HG03097 (cell line): ENCODE data around the gene LMTK2.

Experiments
- ATAC-seq: cut with Tn5 transposase; IDR thresholded peaks from one replicate; pipeline ENCODE4 v1.9.1; 2021; ENCODE audit not compliant: unreplicated experiment, low FRiP score

LMTK2 gene

DNA sequence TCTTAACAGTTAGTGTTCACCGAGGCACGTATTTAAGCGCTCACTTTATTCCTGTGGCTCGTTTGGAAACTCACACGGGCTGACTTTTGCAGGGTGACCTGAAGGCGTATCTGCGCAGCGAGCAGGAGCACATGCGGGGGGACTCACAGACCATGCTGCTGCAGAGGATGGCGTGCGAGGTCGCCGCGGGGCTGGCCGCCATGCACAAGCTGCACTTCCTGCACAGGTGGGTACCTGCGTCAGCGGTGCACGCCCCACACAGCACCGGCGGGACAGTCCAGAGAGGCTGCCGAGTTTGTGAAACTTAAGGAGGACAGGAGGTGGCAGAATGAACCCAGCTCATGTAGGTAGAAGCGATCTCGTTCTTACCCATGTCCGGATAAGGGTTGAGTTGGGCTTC is 64.8 kb downstream of the LMTK2 start:
- ATAC-seq, result no peak

DNA sequence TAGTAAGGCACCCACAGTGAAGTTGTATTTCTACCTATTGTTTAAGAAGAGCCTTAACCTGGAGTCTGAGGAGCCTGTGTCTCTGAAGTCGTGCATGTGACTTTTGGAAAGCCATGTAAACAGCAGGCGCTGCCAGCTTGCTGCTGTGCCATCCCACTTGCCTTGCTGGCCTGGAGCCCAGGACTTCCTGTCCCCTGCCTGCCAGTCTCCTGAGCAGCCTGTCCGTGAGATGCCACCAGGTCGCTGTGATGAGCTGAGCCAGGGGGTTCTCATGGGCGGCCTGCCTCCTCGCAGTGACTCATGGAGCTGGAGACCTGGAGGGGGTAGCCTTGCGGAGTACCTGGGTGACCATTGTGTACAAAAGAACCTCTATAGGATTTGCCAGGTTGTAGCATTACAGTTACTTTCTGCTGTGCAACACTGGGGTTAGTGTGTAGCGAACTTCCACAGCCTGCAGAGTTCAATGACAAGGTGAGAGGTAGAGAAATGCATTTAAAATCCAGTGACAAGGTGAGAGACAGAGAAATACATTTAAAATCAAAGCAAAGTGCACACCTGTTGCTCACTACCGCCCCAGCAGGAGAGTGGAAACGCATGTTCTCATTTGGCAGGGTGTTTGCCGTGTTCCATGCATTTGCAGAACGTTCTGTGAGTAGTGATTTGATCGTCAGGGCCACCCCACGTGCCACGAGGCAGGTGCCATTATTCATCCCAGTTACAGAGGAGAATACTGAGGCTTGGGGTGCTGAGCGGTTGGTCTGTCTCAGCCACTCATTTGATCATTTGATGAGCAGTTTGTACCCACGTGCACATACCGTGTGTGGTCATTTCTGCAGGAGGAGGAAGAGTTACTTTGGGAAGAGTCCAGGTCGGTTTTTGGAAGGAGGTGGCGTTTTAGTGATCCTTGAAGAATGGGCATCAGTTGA is 67.9 kb downstream of the LMTK2 start:
- no peak for ATAC-seq

DNA sequence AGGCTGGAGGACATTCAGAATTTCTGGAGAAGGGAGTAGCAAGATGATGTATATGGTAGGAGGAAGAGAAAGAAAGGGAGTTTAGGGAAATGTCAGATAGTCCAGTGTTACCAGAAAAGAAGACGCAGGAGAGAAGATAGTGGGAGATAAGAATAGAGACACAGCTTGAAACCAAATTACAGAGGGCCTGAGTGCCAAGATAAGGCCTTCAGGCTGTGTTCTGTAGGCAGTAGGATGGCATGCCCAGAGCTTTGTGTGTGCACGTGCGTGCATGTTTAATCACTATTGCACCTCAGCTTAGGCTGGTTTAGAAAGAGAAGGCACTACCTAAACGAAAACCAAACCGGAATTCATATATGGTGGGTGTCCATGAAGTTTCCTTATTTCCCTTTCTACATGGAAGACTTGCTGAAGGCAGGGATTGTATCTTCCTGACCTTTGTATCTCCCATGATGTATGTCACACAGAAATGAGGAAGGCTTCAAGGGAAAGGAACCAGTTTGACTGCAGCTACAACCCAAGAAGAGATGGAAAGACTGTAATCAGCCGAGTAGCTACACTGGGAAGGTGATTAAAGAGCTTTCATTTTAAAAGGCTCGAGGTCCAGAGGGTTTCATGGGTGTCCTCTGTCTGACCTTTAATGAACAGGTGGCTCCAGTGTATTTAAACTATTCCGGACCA is 68.7 kb downstream of the LMTK2 start:
- ATAC-seq, result no peak

DNA sequence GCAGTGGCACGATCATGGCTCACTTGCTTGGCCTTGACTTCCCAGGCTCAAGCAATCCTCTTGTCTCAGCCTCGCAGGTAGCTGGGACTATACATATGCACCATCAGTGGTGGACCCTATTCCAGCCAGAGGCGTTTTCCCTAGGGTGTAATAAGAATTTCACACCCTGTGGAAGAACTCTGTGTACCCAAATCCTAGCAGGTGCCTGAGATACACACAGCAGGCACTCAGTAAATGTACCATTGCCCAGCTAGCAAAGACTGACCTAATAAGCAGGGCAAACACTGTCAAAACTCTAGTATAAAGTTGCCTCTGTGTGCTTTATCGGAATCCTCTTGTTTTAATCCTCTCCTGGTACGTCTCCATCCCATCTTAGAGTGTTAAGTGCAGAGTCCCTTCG is 70.9 kb downstream of the LMTK2 start:
- no peak for ATAC-seq

DNA sequence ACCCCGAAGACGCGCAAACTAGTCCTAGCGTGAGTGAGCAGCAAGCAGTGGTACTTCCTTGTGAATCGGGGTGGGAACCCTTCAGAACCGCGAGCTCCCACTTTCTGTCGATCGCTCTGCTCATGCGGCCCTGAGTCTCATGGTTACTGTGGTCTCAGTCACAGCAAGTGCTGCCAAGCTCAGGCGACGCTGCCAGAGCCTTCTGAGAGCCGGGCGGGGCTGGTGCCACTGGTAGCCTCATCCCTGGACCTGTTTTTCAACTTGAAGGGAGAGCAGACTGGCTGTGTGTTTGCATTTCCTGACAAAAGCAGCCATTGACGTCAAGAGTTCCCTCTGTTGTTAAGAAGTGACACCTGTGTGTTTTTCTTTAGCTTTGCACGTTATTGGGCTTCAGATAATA is 71.7 kb downstream of the LMTK2 start:
- no peak for ATAC-seq

DNA sequence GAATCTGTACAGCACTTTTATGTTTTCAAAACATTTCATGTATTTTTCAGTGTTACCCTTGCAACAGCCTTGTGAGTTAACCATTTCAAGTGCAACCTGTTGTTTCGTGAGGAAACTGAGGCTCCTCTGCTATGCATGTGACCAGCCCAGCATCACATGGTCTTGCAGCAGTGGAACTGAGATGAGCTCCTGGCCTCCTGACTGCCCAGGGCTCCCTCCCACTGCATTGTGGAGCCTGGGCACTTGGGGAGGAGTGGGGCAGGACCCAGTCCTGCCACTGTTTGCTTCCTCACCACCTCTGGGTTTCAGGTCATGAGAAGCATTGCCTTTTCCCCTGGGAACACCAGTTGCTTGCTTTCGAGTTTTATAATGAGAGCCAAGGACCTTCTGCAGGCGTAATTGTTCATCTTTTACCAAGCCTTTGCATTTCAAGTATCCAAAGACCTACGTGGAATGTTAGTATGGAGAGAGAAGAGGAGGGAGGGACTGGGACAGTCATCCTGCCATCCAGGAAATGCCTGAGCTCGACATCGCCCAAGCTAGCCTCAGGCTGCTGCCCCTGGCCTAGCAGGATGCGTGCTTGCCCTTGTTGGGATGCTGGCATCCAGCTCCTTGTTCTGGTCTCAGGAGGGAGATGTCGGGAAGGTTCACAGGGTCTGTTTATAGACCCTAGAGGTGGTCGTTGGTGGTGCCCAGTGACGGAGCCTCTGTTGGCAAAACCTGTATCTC is 72.3 kb downstream of the LMTK2 start:
- no peak for ATAC-seq

DNA sequence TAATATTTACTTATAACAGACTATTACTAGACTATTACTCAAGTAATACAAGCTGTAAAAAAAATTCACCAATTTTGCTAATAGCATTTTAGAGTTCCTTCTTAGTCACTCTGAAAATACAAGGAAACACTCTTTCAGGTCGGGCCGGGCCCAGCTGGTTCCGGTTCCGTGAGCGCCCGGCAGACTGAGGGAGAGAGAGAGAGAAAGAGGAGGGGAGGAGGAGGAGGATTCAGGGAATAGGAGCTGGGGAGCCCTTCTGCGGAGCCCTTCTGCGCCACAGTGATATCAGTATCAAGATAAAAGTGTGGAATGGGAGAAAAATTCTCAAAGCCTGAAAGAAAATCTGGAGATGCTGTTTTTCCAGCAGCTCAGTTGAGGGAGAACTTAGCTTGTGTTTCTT is 74.1 kb downstream of the LMTK2 start:
- no peak for ATAC-seq

DNA sequence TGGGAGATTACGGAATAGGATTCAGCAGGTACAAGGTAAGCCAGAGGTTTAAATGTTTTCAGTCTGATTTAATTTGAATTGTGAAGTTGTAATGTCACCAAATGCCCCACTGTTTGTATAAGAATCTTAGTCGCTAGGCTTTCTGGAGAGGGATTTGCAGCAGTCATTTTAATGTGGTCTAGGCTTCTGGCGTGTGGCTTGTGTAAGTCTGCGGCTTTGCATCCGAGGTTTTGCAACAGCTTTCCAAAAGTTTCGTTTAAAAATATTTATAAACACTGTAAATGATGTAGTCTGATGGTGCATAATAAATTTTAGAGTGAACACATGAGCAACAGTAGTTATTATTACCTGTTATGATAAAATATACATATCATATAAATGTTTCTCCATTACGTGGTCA is 78.4 kb downstream of the LMTK2 start:
- no peak for ATAC-seq

DNA sequence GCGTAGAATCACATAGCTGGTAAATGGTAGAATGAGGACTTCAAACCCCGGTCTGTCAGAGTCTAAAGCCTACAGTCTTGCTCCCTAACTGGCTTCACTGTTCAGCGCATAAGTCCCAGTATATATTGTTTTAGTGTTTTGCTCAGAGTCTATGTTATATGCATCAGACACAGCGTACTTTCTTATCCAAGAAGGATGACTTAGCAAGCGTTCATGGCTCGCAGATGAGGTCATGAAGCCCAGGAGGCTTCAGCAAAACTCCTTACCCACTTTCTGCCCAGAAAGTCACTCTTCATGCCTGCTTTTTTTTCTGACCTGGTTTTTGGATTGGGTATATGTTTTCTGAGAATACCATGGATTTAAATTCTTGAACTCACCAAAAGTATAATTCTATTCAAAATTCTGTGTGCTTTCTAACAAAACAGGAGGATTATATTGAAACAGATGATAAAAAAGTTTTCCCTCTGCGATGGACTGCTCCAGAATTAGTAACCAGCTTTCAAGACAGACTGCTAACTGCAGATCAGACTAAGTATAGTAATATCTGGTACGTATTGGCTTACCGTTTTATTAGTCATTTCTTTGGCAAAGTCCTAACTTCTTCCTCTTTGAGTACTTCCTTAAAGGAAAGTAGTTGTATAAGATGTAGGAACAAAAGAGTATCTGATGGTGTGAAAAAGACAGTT is 79.9 kb downstream of the LMTK2 start:
- no peak for ATAC-seq

DNA sequence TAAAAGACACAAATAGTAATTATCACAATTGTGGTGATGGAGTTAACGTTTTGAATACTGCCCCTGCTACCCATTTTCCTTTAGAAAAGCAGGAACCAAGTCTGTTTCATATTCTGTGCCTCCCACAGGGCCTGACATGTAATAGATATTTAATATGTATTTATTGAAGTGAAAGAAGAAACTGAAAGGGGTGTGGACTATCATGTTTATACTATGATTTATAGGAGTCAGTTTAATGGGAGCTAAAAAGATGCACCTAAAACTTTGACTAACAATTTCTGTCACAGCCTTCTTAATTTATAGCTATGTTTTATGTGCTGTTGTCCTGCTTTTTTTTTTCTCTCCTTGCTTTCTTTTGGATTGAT is 80.5 kb downstream of the LMTK2 start:
- ATAC-seq, result no peak

DNA sequence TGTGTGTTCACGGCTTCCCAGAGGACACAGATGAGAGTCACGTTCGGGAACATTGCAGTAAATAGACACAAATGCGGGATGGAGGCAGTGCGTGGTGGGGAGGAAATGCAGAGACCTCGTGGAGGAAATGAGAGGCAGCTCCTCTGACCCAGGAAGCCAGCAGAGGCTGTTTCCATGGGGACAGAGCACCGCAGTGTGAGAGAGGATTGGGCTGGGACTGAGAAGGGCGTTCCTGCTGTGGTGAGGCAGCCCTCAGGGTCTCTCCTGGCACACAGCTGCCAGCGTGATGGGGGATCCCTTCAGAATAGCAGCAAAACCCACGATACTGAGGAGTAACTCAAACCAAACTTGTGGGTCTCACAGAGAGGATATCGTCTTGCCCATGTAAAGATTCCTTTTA is 82.9 kb downstream of the LMTK2 start:
- ATAC-seq, result no peak

DNA sequence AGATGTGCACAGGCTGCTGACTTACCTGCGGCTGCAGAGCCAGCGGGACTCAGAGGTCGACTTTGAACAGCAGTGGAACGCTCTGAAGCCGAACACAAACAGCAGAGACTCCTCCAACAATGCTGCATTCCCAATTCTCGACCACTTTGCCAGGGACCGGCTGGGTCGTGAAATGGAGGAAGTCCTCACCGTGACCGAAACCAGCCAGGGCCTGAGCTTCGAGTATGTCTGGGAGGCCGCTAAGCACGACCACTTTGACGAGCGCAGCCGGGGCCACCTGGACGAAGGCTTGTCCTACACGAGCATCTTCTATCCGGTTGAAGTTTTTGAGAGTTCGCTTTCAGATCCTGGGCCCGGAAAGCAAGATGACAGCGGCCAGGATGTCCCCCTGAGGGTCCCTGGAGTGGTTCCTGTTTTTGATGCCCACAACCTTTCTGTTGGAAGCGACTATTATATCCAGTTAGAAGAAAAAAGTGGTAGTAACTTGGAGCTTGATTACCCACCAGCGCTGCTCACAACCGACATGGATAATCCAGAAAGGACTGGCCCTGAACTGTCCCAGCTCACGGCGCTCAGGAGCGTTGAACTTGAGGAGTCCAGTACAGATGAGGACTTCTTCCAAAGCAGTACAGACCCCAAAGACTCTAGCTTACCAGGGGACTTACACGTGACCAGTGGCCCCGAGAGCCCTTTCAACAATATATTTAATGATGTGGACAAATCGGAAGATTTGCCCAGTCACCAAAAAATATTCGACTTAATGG is 85.2 kb downstream of the LMTK2 start:
- no peak for ATAC-seq

DNA sequence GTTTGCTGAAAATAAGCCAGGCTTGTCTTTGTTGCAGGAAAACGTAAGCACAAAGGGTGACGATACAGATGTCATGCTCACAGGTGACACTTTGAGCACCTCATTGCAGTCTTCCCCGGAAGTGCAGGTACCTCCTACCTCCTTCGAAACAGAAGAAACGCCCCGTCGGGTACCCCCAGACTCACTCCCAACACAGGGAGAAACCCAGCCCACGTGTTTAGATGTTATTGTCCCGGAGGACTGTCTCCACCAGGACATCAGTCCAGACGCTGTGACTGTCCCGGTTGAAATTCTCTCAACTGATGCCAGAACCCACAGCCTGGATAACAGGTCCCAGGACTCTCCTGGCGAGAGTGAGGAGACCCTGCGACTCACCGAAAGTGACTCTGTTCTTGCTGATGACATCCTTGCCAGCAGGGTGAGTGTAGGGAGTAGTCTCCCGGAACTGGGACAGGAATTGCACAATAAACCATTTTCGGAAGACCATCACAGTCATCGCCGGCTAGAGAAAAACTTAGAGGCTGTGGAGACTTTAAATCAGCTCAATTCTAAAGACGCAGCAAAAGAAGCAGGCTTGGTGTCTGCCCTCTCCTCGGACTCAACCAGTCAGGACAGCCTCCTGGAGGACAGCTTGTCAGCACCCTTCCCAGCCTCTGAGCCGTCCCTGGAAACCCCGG is 86.3 kb downstream of the LMTK2 start:
- ATAC-seq, result no peak

DNA sequence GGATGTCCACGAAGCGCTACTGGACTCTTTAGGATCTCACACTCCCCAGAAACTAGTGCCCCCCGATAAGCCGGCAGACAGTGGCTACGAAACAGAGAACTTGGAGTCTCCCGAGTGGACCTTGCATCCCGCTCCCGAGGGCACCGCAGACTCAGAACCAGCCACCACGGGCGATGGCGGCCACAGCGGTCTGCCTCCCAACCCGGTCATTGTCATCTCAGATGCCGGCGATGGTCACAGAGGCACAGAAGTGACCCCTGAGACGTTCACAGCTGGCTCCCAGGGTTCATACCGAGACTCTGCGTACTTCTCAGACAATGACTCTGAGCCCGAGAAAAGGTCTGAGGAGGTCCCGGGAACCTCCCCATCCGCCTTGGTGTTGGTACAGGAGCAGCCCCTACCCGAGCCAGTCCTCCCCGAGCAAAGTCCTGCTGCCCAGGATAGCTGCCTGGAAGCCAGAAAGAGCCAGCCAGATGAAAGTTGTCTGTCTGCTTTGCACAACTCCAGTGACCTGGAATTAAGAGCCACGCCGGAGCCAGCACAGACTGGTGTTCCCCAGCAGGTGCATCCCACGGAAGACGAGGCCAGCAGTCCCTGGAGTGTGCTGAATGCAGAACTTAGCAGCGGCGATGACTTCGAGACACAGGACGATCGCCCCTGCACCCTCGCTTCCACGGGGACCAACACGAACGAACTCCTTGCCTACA is 87.0 kb downstream of the LMTK2 start:
- ATAC-seq, result no peak

DNA sequence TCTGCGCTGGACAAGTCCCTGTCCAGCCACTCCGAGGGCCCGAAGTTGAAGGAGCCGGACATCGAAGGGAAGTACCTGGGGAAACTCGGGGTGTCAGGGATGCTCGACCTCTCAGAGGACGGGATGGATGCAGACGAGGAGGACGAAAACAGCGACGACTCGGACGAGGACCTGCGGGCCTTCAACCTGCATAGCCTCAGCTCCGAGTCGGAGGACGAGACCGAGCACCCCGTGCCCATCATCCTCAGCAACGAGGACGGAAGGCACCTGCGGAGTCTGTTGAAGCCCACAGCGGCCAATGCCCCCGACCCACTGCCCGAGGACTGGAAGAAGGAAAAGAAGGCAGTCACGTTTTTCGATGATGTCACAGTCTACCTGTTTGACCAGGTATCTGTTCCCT is 87.5 kb downstream of the LMTK2 start:
- no peak for ATAC-seq

DNA sequence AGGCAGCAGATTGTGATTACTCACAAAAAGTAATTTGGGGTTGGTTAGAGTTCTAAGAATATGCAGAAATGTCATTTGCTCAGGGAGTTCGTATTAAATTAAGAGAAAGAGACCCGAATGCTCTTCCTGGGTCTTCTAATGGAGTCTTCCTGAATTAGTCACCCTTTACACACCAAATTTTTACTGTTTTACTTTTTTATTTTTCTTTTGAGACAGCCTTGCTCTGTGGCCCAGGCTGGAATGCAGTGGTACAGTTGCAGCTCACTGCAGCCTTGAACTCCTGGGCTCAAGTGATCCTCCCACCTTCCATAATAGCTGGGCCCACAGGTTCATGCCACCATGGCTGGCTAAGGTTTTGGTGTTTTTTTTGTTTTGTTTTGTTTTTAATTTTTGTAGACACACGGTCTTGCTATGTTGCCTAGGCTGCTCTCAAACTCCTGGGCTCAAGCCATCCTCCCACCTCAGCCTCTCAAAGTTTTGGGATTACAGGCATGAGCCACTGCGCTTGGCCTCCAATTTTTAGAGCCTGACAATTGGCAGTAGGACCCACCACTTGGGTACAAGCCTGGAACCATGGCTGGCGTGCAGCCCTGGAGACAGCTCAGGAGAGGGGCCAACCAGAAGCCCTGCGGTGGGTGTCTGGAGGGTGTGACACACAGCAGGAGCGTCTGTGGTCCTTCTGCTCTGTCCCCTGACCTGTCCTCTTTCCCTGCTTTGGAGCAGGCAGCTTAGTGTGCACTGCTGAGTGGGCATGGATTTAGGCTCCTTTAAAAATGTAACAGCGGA is 88.2 kb downstream of the LMTK2 start:
- no peak for ATAC-seq

DNA sequence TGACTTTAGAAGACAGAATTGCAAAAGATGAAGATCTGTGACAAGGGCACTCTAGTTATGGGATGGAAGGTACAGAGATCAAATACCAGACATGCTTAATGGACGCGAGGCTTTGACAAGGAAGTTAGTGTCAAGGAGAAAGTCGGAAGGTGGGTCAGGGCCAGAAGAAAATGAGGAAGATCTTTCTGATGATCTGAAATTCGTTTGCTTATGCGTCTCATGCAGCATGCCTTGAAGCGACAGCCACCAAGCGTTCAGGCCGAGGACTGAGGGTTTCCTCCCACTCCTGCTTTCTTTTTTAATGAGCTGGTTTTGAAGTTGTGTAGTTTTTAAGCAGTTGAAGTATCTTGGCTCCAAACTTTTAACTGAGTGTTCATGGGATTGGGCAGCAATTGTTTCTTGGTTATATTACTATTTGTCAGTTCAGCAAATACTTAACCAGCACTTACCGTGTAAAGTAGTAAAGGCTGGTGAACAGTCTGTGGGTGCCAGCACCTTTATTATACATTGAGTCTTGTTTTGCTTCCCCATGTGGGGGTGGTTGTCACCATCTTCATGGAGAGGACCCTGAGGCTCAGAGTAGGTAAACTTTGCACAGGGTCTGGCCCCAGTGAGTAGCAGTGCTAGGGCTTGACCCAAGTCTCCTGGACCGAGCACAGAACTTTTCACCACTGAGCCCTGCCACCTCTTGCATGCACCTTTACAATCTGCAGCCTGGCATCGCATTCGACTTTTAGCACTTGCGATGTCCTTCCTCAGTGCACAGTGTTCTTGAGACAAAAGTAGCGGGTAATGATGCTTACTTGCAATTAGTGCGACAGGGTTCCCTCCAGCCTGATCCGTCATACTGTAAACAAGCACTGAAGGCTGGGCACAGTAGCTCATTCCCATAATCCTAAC is 90.3 kb downstream of the LMTK2 start:
- ATAC-seq, result no peak
